Lower leg skin (tissue), 3 donors: Measurements from ENCODE around the gene FAM162A.

Experiments used
- CTCF ChIP-seq, 3 donors: fragments of 450-650 bp; IDR thresholded peaks; one replicate each; pipeline ENCODE4 v1.5.1; 2016; ENCODE audit warnings: antibody characterized with exemption in 3 of 3, mild to moderate bottlenecking in 3 of 3, moderate library complexity in 2 of 3
- POLR2A ChIP-seq, 2 donors: fragments of 450-650 bp; IDR thresholded peaks; one replicate each; pipeline ENCODE4 v1.6.1; 2016 to 2017; ENCODE audit warnings: antibody characterized with exemption in 2 of 2, mild to moderate bottlenecking in 1 of 2, moderate library complexity in 1 of 2

DNA sequence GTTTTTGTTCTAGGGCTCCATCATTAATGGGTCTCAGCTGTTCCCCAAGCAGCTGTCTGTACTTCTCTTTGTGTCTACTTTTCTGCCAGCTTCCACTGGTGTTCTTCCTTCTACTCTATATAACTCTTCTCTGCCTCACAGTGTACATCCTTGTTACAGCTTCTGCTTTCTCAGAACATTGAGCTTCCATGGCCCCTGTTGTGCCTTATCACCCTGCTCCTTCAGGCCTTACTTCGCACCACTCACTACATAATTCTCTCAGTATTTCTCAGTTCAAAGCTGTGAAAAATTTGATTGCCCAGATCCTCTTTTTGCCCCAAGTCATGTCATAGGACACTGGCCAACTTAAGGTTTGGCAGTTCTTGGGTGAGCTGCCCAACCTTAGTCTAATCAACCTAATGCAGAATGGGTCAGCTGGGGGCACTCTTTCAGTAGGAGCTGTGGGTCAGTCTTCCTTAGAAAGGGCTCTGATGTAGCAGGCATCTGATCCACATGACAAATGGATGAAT lies 30.0 kb upstream of the FAM162A start:
- TF ChIP-seq CTCF (IDR thresholded peaks at IDR 0.05) (no peak), POLR2A (IDR thresholded peaks at IDR 0.05) (no peak)
